OCI-LY1 (cell line): Measurements from ENCODE around the gene PNPLA7.

Experiments
- EZH2 ChIP-seq: fragments of 200-600 bp; sonication (generic), shearing (Covaris generic); IDR thresholded peaks from 2 replicates; pipeline ENCODE4 v1.8.0; 2017; ENCODE audit warnings: borderline replicate concordance, mixed run types, mild to moderate bottlenecking, antibody characterized with exemption, low read length, moderate library complexity, mixed read lengths
- TF ChIP-seq, protein P1 (sequence below): fragments of 200-600 bp; sonication (generic), shearing (Covaris generic); IDR thresholded peaks from 2 replicates; pipeline ENCODE4 v1.5.1; 2017; ENCODE audit warnings: mild to moderate bottlenecking, antibody characterized with exemption, low read length, moderate library complexity, mixed read lengths

GRCh38 chr9:137467161-137467581, 83.0 kb downstream of the PNPLA7 start:
- no peak for TF ChIP-seq EZH2
- TF ChIP-seq, protein P1, sequence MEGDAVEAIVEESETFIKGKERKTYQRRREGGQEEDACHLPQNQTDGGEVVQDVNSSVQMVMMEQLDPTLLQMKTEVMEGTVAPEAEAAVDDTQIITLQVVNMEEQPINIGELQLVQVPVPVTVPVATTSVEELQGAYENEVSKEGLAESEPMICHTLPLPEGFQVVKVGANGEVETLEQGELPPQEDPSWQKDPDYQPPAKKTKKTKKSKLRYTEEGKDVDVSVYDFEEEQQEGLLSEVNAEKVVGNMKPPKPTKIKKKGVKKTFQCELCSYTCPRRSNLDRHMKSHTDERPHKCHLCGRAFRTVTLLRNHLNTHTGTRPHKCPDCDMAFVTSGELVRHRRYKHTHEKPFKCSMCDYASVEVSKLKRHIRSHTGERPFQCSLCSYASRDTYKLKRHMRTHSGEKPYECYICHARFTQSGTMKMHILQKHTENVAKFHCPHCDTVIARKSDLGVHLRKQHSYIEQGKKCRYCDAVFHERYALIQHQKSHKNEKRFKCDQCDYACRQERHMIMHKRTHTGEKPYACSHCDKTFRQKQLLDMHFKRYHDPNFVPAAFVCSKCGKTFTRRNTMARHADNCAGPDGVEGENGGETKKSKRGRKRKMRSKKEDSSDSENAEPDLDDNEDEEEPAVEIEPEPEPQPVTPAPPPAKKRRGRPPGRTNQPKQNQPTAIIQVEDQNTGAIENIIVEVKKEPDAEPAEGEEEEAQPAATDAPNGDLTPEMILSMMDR, result no peak
